HG02798 (cell line): Measurements from ENCODE around the gene SPIRE1.

Experiments used
- ATAC-seq: cut with Tn5 transposase; IDR thresholded peaks from one replicate; pipeline ENCODE4 v1.9.1; 2021; ENCODE audit warnings: mild to moderate bottlenecking; ENCODE audit not compliant: unreplicated experiment, poor library complexity

Gene SPIRE1

GRCh38 chr18:12398625-12399024 is 259.3 kb downstream of the SPIRE1 start:
- ATAC-seq = no peak

- ATAC-seq = no peak
Measured at GRCh38 chr18:12397793-12398192, 260.1 kb downstream of the SPIRE1 start.

GRCh38 chr18:12397254-12397653 is 260.7 kb downstream of the SPIRE1 start:
- ATAC-seq = no peak
